SU-DHL-6 (cell line): Measurements from ENCODE around the gene CAPN8.

ENCODE experiments used
- H2AFZ ChIP-seq: fragments of 200-600 bp; sonication (generic); 2 replicates; pipeline ENCODE4 v1.6.1; 2014; ENCODE audit warnings: low read depth, mild to moderate bottlenecking, moderate library complexity, mixed read lengths, antibody characterized with exemption, low read length; ENCODE audit not compliant: severe bottlenecking
- H3F3A ChIP-seq: fragments of 200-600 bp; shearing (Covaris generic); 2 replicates; pipeline ENCODE4 v1.6.0; 2016; ENCODE audit warnings: antibody characterized with exemption, mild to moderate bottlenecking; ENCODE audit not compliant: insufficient read depth
- H3K27ac ChIP-seq: fragments of 200-600 bp; sonication (generic); 2 replicates; pipeline ENCODE4 v1.5.1; 2016; ENCODE audit warnings: low read depth, mild to moderate bottlenecking, low read length, moderate library complexity, mixed read lengths
- H3K27me3 ChIP-seq: fragments of 200-600 bp; sonication (generic), shearing (Covaris generic); 2 replicates; pipeline ENCODE4 v1.6.0; 2014; ENCODE audit warnings: mild to moderate bottlenecking, low read length
- H3K36me3 ChIP-seq: fragments of 200-600 bp; sonication (generic); 2 replicates; pipeline ENCODE4 v1.6.1; 2014; ENCODE audit warnings: mild to moderate bottlenecking, low read length, mixed read lengths
- H3K4me2 ChIP-seq: fragments of 300-600, 200-600 bp; shearing (Covaris generic), sonication (generic); 2 replicates; pipeline ENCODE4 v1.6.0; 2014; ENCODE audit warnings: low read length, low read depth, mild to moderate bottlenecking; ENCODE audit not compliant: poor library complexity, severe bottlenecking
- H3K4me3 ChIP-seq: fragments of 200-600 bp; sonication (generic); 2 replicates; pipeline ENCODE4 v1.5.1; 2014; ENCODE audit warnings: antibody characterized with exemption, low read length, mild to moderate bottlenecking, mixed read lengths; ENCODE audit not compliant: insufficient read depth, poor library complexity, severe bottlenecking
- H3K79me2 ChIP-seq: fragments of 200-600 bp; sonication (generic); 2 replicates; pipeline ENCODE4 v1.6.1; 2014; ENCODE audit warnings: mild to moderate bottlenecking, low read length, moderate library complexity; ENCODE audit not compliant: insufficient read depth
- H3K9ac ChIP-seq: fragments of 200-600 bp; sonication (generic); 2 replicates; pipeline ENCODE4 v1.7.0; 2014; ENCODE audit warnings: mild to moderate bottlenecking, low read length
- H3K9me2 ChIP-seq: fragments of 200-600 bp; sonication (generic); replicated peaks from 2 replicates; pipeline ENCODE4 v1.6.1; 2014; ENCODE audit warnings: low read length; ENCODE audit not compliant: insufficient read depth
- H3K9me3 ChIP-seq: fragments of 200-600 bp; sonication (generic); 2 replicates; pipeline ENCODE4 v1.6.1; 2014; ENCODE audit warnings: low read length, mixed read lengths; ENCODE audit not compliant: insufficient read depth
- H4K20me1 ChIP-seq: fragments of 200-600 bp; sonication (generic); 2 replicates; pipeline ENCODE4 v1.6.1; 2014; ENCODE audit warnings: low read depth, mild to moderate bottlenecking, antibody characterized with exemption, low read length, moderate library complexity, mixed read lengths
- EZH2phosphoT487 ChIP-seq: fragments of 200-600 bp; sonication (generic), shearing (Covaris generic); conservative IDR thresholded peaks from 2 replicates; pipeline ENCODE4 v1.6.1; 2018; ENCODE audit warnings: mild to moderate bottlenecking, antibody characterized with exemption, low read length, moderate library complexity, mixed read lengths
- TF ChIP-seq, protein P1 (sequence below): fragments of 200-600 bp; sonication (generic); IDR thresholded peaks from one replicate; pipeline ENCODE4 v1.5.1; 2017; ENCODE audit warnings: antibody characterized with exemption, mild to moderate bottlenecking, low read length, moderate library complexity; ENCODE audit not compliant: insufficient read depth, poor library complexity, severe bottlenecking

The CAPN8 gene

DNA sequence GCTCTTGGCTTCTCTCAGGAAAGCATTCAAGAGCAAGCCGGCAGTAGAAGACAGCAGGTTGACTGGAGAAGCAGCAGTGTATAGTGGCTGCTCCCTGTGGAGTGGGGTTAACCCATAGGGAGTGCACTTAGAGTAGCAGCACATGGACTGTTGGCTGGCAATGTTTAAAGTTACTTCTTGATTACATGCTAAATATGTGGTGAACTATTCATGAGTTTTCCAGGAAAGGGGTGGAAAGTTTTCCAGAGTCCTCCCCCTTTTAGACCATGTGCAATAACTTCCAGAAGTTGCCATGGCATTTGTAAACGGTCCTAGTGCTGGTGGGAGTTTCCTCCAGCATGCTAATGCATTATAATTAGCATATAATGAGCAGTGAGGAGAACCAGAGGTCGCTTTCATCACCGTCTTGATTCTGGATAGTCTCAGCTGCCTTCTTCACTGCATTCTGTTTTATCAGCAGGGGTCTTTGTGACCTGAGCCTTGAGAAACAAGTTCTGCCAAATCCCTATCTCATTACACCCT lies 140.5 kb downstream of the CAPN8 start:
- Histone ChIP-seq H4K20me1 (no peaks in the 10 kb centered on the region), H3K79me2 (no peaks in the 10 kb centered on the region), H3K36me3 (no peaks in the 10 kb centered on the region), H3F3A (no peaks in the 10 kb centered on the region), H2AFZ (no peak overlapping the region), H3K27me3 (no peaks in the 10 kb centered on the region; the same call in 1 of the 2 replicates), H3K4me3 (no peak overlapping the region), H3K9me2 (no peaks in the 10 kb centered on the region), H3K4me2 (no peak overlapping the region), H3K27ac (no peak overlapping the region), H3K9me3 (no peaks in the 10 kb centered on the region), H3K9ac (no peak overlapping the region)
- TF ChIP-seq EZH2phosphoT487: no peak
- TF ChIP-seq, protein P1, sequence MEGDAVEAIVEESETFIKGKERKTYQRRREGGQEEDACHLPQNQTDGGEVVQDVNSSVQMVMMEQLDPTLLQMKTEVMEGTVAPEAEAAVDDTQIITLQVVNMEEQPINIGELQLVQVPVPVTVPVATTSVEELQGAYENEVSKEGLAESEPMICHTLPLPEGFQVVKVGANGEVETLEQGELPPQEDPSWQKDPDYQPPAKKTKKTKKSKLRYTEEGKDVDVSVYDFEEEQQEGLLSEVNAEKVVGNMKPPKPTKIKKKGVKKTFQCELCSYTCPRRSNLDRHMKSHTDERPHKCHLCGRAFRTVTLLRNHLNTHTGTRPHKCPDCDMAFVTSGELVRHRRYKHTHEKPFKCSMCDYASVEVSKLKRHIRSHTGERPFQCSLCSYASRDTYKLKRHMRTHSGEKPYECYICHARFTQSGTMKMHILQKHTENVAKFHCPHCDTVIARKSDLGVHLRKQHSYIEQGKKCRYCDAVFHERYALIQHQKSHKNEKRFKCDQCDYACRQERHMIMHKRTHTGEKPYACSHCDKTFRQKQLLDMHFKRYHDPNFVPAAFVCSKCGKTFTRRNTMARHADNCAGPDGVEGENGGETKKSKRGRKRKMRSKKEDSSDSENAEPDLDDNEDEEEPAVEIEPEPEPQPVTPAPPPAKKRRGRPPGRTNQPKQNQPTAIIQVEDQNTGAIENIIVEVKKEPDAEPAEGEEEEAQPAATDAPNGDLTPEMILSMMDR: no peak

DNA sequence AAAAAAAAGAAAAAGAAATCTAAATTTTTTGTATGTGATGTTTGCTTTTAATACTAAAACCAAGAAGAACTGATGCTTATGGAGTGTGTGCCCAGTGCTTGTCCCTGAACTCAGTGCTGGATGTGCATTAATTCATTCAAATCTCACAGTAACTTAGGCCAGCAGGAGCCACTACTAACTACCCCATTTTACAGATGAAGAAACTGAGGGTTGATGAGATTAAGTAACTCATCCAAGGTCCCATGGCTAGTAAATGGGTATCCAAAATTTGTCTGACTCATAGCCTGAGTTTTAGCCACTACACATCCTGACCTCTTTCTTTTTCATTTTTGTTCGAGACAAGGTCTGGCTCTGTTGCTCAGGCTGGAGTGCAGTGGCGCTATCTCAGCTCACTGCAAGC lies 144.4 kb downstream of the CAPN8 start:
- H3K4me3 ChIP-seq: no peak overlapping the region
- no peaks in the 10 kb centered on the region for H3K79me2 ChIP-seq
- H3K9me2 ChIP-seq: no peaks in the 10 kb centered on the region
- TF ChIP-seq, protein P1: no peak
- no peak for TF ChIP-seq EZH2phosphoT487
- no peaks in the 10 kb centered on the region for H4K20me1 ChIP-seq
- no peak overlapping the region for H3K4me2 ChIP-seq
- no peaks in the 10 kb centered on the region for H3K9me3 ChIP-seq
- no peak overlapping the region for H3K9ac ChIP-seq
- H3F3A ChIP-seq: no peaks in the 10 kb centered on the region
- H3K27ac ChIP-seq: no peak overlapping the region
- H3K36me3 ChIP-seq: no peaks in the 10 kb centered on the region
- H3K27me3 ChIP-seq: no peaks in the 10 kb centered on the region; the same call in 1 of the 2 replicates
- H2AFZ ChIP-seq: no peak overlapping the region

DNA sequence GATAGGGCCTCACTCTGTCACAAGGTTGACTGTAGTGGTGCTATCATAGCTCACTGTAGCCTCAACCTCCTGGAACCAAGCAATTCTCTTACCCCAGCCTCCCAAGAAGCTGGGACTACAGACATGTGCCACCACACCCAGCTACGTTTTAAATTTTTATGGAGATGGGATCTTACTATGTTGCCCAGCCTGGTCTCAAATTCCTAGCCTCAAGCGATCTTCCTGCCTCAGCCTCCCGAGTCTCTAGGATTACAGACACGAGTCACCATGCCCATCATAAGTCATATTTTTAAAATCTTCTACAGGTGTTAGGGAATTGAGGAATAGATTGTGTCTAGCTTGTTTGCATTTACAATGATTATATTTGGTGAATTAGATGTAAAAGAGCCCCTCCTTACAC lies 145.3 kb downstream of the CAPN8 start:
- Histone ChIP-seq H3F3A (no peaks in the 10 kb centered on the region), H3K9me3 (no peaks in the 10 kb centered on the region), H3K9me2 (no peaks in the 10 kb centered on the region), H3K4me2 (no peak overlapping the region), H3K9ac (no peak overlapping the region), H3K79me2 (no peaks in the 10 kb centered on the region), H3K27ac (no peak overlapping the region), H3K4me3 (no peak overlapping the region), H2AFZ (no peak overlapping the region), H4K20me1 (no peaks in the 10 kb centered on the region), H3K36me3 (no peaks in the 10 kb centered on the region), H3K27me3 (no peaks in the 10 kb centered on the region; the same call in 1 of the 2 replicates)
- TF ChIP-seq, protein P1: no peak
- no peak for TF ChIP-seq EZH2phosphoT487
